GM18858 (cell line): ENCODE results near the gene HIVEP3.

ENCODE experiments used
- ATAC-seq: cut with Tn5 transposase; IDR thresholded peaks from one replicate; pipeline ENCODE4 v1.9.1; 2021; ENCODE audit not compliant: unreplicated experiment

Gene HIVEP3

DNA sequence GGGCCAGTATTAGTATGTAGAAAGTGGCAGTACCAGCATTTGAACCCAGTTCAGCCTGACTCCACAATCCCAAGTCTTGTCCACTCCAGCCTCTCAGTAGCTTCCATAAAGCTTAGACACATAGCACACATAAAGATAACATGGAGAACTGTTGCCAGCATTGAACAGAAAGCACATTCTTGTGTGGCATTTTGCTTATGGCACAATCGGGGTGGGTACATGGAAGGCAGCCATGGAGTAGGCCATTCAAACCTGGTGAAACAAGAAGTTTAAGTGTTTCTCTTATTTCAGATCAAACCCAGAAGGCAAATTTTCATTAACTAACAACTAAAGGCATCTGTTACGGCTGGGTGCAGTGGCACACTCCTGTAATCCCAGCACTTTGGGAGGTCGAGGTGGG is 102.7 kb downstream of the HIVEP3 start:
- no peak for ATAC-seq

DNA sequence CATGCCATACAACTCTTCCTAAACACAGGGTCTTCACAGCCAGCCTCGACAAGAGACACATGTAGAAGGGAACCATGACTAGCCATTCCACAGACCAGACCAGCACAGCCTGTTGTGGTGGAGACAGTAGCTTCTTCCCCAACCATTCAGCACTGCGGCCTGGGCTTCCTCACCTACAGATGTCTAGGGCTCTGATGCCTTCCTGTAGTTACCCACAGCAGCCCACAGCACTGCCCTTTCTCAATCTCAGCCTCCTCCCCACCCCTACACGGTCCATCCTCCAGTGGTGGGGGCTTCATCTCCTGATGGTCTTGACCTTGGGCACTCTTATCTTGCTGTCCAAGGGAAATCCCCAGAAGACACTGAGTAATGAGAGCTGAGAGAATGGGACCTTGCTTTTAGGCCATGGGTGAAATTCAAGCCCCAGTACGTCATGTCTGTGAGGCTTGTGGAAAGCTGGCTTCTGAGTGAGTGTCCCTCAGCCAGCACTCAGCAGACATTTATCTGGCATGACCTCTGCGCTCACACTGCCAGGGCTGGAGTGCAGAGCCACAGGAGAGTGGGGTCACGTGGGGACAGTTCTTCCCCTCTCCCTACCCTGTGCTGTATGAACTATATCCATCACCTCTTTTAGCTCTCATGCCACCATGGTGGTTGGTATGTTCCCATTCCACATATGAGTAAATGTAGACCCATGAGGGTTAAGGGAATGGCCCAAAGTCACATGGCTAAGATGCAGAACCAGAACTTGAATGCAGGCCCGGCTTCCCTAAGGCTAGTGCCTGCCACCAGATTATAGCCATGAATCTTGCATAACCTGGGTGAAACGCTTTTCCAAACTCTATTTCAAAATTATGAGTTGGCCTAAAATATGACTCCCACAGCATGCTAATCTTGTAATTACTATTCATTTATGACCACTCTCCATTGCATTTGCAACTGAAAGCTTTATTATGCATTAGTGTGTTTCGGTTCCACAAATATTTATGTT is 104.7 kb downstream of the HIVEP3 start:
- no peak for ATAC-seq

DNA sequence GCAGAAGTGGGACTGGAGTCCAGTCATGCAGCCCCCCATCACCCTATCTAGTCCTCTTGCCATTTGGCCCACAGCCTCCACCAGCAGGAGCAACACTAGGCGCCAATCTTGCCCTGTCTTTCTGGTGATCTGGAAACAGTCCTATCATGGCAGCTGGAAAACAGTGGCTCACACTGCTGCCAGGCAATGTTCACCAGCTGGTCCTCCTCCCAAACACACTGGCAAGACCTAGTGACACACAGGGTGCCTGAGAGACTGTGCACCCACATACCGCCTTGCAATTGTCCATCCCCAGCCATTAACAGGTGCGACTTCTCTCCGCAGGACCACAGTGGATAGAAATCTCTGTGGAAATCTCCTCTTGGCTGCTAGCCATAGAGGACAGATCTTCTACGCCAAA is 105.5 kb downstream of the HIVEP3 start:
- ATAC-seq = no peak

DNA sequence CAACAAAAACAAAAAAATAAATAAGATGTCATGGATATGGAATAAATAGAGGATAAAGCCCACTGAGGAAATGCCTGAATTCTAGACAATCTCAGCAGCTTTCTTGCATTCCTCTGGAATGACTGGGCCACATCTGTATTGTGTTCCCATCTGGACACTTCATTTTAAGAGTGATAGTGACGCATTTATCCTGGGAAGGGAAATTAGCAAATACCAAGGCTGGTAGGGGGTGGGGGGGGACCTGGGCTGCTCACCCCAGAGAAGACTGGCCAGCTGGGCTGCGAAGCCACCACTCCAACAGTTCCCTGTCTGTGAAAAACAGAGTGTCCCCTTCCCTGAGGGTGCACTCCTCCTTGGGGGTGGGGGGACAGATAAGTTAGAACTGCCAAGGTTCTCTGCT is 106.3 kb downstream of the HIVEP3 start:
- ATAC-seq = no peak

DNA sequence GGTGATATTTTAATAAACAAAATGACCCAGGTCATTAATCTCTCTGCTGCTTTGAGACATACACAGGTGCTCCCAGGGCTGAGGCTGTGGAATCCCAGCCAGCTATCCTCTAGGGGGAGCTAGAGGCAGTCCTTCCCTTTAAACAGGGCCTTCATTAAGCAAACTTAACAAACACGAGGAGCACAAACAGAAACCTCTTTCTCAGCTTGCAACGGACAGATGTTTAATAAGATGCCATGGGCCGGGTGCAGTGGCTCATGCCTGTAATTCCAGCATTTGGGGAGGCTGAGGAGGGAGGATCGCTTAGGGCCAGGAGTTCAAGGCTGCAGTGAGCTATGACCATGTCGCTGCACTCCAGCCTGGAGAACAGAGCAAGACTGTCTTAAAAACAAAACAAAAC is 106.7 kb downstream of the HIVEP3 start:
- no peak for ATAC-seq

DNA sequence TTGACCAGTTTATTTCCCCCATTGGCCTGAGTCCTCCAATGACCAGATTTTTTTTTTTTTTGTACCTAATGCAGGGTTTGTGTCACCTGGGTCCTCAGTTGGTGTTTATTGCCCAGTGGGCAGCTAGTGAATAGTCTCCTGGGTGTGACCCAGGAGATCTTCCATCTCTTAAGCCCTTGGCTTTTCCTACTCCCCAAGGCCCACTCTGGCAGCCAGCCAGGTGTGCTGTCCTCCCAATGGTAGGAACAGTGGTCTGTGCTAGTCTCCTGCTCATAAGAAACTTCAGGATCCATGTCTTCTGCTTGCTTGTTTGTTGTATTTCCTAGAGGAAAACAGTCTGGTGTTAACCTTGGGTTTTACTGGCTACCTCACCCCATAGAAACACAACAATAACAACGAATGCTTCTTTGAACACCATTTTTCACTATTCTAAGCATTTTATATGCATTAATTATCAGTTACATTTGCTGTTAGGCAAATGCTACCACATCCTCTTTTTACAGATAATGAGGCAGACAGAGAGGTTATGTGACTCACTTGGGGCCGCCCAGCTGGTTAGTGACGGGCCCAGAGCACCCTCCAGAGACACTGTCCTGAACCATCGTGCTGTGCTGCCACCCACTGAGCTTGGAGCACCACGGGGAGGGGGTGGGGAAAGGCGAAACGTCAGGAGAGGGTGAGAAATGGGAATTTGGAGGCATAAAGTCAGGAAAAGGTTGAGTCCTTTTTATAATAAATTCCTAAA is 107.5 kb downstream of the HIVEP3 start:
- ATAC-seq = no peak

DNA sequence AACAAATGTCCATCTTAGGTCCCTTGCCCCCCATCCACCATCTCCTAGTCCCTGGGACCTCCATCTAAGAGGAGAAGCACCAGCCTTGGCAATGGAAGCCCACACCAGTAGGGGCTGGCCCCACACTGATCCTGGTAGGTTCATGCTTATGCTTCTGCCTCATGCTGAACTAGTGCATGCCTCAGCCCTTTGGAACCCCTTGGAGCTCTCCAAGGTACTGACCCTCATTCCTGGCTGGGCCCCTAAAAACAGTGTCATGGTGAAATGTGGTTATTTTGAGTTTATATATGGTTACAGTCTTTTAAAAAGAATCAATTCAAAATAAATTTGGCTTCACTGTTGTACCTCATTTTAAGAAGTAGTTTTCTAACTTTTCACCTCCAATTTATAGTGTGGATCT is 108.3 kb downstream of the HIVEP3 start:
- ATAC-seq = no peak

DNA sequence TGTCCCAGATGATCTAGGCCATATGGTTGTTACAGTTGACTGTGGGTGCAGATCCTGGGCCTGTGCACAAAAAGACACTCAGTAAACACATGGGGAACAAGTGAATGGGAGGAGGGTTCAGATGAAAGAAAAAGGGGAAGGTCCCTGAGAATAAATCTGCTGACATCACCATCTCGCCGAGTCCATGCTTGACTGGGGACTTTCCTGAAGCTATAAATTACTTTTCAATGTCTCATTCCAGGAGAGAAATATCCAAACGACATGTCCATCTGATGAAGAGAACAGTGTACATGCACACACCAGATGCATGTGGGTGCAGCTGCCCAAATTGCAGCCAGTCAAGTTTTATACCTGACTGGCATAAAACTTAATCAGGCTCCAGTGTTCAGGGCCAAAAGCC is 109.0 kb downstream of the HIVEP3 start:
- no peak for ATAC-seq

DNA sequence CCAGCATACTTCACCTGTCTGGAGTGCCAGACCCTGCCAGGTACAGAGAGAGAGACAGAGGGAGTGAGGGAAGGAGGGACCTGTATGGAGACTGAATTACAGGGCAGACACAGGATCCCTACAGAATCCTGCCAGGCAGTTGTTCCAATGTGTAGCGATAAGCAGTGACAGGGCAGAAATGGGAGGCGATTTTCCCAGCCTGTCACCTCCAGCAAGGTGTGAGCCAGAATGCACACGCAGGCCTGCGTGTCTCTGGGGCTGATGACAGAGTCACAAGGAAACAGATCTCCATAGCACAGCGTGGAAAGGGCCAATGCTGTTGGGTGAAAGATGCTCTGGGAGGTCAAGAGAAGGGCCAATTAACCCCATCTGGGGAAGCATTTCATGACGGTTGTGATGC is 111.3 kb downstream of the HIVEP3 start:
- no peak for ATAC-seq

DNA sequence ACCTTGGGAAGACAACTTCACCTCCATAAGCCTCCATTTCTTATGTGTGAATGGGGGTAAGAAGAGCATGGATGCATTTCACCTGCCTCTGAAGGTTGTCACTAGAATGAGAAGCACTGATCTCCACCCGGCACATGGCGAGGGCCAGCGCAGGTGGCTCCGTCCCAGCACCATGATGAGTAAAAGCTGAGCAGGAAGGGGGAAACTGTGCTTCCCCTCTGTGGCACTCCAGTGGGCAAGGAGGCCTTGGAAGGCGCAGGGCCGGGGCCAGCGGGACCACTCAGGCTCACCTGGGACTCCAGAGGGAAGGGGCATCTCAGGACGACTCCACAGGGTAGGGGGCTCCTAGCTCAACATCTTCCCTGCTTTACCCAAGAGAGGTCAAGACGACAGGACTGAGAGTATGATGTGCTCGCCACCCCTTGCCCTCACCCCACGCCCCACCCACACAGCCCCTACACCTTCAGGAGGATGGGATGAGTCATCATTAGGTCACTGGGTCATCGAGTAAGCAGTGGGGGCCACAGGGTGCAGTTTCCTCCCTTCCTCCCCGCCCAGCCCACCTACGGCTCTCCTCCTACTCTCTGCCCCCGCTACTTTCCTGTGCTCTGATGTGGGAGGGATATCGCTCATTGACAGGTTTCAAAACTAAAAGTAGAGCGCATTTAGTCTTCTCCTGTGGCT is 112.1 kb downstream of the HIVEP3 start:
- no peak for ATAC-seq

DNA sequence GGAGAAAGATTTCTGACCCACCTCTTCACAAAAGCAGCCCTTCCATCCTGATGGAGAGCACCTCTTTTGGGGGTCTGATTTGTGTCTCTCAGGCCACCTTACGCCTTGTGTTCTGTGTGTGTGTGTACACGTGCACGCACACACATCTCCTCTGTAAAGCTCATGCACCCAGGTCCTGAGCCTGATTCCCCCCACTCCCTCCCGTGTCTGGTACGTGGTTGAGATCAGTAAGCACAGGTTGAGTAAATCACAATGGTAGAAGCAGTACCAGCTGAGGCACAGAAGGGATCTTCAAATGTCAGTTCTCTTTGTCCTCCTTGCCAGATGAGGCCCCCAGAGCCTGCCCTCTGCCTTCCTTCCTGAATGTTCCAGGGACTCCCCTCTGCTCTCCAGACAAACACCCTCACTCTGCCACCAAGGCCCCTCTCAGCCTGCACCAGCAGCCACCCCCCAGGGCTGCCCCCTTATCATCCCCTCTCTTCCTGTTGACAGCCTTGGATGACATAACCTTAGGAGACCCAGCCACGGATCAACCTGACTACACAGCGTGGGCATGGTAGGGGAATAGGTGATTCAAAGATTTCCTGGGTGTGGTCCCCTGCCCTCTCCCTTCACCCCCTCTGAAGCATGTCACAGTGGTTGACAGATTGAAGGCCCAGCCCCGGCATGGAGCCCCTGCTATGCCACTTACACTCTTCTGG is 112.8 kb downstream of the HIVEP3 start:
- ATAC-seq = no peak

DNA sequence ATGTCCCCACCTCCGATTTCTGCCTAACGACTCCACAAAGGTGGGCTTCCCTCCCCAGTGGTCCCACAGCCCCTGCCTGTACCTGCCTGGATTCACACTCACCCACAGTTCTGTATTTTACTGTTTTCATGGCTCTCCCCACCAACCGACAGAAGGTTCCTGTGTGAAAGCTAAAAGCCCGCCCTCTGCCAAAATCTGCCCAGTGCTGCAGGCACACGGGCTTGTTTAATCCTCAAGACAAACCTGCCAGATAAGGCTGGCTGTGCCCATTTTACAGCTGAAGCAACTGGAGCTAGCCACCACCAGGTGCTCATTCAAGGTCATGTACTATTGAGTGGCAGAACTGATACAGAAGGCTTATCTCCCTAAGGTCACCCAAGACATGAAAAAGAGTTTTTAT is 114.5 kb downstream of the HIVEP3 start:
- ATAC-seq = no peak

DNA sequence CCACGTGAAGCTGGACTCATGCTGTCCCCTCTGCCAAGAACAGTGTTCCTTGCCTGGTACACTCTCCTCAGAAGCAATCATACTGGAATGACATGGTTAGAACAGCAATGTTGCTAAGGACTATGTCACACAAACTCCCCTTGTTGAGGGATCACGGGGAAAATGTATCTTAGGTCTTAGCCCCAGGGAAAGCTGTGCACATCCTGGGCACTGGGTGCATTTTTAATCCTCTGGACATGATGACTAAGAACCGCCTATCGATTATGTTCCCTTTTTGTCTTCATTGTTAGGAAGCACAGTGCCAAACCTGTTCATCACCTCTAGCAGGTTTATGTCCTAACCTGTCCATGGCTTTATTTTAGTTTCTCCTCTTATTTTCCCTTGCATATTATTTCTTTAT is 115.1 kb downstream of the HIVEP3 start:
- ATAC-seq = no peak

DNA sequence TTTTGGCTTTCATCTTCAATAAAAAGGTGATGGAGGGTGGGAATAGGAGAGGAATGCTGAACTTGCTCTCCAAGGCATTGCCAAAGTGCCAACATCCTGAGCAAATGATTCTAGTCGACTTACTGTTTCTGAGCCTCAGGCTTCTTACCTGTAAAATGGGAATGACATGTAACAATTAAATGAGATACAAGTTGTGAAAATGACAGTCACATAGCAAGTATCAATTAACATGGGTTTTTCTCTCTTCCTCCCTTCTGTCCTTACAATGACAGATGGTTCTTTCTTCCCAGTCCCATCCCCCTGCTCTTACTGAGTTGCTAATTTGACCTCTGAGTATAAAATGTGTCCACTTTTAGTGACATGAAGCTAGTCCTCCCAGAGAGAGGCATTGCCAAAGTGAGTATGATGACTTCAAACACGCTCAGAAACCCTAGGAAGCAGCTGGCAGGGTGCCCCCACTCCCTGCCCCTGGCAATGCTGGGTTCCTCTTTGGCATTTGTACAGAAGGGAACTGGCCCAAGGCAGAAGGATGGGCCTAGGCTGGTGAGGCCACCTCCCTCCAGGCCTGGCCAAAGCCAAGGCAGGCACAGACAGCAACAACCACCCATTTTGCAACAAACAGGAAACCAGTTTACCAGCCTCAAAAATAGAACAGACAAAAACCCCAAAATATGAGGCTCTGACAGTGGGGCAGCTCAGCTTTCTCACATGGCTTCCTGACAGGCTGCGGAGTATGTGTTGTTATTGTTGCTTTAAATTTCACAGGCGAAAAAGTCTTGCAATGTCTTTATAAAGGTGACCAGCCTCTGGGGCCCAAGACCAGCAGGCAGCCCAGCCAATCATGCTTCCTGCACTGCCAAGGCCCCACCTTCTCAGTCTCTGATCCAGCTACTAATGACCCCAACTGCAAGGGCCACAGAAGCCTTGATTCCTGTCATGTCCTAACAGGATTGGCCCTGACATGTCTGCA is 115.9 kb downstream of the HIVEP3 start:
- ATAC-seq = no peak

DNA sequence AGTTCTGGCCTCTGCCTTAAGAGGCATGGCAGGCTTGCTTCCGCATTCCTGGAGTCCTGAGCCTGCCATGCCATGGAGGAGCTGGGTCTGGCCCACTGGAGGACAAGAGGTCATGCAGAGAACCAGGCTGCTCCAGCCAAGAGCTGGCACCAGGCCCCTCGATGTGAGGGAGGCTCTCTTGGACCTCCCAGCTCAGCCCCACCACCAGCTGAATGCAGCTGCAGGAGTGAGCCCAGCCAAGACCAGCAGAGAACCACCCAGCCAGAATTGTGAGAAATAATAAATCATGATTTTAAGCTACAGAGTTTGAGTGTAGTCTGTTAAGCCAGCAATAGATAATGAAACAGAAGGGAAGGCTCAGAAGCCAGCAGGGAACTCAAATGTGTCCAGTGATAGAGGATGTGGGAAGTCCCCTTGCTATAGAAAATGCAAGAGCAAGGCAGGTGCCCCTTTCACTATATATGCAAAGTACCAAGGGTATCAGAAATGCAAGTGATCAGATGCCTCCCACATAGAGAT is 118.4 kb downstream of the HIVEP3 start:
- peak; percentile 75 for ATAC-seq

DNA sequence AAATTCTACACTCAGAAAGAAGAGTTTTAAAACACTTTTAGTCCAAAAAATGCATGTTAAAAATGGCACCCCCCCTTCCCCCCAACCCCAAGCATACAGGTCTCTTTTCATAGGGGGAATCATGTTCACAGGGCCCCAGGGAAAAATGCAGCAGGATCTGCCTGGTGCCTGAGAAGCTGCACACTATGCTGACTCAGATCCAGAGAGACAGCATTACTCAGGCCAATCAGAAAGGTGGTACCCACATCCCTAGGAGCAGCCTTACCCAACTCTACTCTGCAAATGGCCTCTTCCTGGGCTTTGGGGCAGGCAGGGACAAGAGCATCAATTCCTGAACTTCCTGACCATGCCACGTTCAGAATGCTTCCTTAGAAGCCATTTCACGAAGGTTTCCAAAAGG is 119.0 kb downstream of the HIVEP3 start:
- ATAC-seq = no peak

DNA sequence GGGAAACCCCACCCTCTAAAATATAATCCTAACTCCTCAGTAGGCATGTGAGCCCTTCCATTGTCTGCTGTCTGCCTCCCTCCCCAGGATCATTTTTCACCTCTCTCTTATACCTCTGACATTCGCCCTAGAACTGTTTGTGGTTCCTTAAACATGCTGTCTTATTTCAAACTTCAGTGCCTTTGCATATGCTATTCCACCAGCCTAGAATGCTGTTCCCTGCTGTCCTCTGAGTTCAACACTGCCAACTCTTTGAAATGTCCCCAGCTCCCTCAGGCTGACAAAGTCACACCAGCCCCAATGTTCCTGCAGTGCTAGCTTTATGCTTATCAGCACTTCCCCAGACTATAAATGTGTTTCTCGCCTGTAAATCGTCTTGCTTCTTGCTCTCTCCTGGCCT is 119.5 kb downstream of the HIVEP3 start:
- no peak for ATAC-seq

DNA sequence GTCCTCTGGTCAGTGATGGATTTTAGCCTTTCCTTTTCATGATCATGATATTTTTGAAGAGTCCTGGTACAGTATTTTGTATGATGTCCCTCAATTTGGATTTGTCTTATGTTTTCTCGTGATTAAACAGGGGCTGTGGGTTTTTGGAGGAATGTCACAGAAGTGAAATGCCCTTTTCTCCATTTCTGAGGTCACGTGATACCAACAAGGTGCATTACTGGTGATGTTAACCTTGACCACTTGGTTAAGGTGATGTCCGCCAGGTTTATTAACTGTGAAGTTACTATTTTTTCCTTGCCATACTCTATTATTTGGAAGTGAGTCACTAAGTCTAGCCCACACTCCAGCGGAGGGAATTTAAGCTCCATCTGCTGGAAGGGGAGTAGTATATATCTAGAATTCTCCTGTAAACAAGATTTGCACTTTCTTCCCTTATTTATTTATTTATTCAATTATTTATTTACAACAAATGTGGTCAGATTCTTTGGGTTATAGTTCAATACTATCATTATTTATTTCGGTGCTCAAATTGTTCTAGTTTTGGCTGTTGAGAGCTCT is 123.4 kb downstream of the HIVEP3 start:
- ATAC-seq = no peak

DNA sequence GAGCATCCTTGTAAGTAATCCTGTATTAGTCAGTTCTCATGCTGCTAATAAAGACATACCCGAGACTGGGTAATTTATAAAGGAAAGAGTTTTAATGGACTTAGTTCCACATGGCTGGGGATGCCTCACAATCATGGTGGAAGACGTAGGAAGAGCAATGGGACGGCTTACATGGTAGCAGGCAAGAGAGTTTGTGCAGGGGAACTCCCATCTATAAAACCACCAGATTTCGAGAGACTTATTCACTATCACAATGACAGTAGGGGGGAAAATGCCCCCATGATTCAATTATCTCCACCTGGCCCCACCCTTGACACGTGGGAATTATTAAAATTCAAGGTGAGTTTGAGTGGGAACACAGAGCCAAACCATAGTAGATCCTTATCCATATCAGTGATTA is 124.7 kb downstream of the HIVEP3 start:
- ATAC-seq = no peak

DNA sequence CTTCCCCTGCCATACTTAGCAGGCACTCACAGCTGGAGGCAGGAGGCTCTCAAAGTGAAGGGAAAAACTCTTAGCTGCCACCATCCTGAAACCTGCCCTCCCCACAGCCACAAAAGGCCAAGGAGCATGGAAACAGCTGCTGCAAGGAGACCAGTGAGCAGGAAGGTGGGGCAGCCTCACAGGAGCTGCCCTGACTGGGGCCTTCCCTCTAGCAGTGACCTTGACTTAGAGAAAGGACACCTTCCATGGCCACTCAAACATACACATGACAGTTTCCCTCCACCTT is 126.3 kb downstream of the HIVEP3 start:
- ATAC-seq = no peak
